Measurements from ENCODE around the gene ASAH2. TPM values are rescaled to one million over a fixed set of nuclear protein-coding genes. Genes with fewer than 3 reads are reported as not detected.

The ASAH2 gene
- total RNA-seq, 1 donor from 2014 or later, result 0.29 TPM

DNA sequence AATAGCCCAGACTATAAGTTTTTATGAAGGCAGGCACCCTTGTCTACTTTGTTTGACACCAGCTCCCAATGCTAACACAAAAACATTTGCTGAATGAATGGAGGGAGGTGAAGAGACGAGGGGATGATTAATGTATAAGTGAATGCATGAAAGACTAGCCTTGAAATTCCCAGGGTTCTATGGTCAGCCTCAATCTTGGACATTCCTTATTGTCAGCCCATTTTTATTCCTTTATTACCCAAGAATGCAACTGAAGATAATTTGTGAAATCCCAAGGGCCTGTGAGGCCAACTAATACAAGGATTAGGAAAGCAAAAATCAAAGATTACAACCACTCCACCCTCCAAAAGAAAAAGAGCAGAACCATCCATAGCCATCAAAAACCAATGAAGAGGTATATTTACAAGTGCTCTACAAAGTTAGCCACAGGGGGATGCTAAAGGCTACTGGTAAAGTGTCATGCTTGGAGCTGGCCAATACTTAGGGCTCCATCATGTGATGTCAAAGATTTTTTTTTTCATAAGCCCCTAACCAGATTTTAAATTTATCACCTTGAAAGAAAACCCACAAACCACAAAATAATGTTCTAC lies 40.0 kb upstream of the ASAH2 start:
- TF ChIP-seq, protein P1, sequence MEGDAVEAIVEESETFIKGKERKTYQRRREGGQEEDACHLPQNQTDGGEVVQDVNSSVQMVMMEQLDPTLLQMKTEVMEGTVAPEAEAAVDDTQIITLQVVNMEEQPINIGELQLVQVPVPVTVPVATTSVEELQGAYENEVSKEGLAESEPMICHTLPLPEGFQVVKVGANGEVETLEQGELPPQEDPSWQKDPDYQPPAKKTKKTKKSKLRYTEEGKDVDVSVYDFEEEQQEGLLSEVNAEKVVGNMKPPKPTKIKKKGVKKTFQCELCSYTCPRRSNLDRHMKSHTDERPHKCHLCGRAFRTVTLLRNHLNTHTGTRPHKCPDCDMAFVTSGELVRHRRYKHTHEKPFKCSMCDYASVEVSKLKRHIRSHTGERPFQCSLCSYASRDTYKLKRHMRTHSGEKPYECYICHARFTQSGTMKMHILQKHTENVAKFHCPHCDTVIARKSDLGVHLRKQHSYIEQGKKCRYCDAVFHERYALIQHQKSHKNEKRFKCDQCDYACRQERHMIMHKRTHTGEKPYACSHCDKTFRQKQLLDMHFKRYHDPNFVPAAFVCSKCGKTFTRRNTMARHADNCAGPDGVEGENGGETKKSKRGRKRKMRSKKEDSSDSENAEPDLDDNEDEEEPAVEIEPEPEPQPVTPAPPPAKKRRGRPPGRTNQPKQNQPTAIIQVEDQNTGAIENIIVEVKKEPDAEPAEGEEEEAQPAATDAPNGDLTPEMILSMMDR (IDR thresholded peaks at IDR 0.05; ENCODE audit: insufficient read depth, low read length, poor library complexity, severe bottlenecking), result peak; percentile 38
- Histone ChIP-seq H3K36me3 (ENCODE audit: control insufficient read depth, insufficient read depth, low read length) (no peaks in the 10 kb centered on the region), H3K27me3 (ENCODE audit: control insufficient read depth, insufficient read depth, low read length) (no peaks in the 10 kb centered on the region), H3K4me3 (ENCODE audit: low read depth, low read length) (no peak overlapping the region)
- no peak for DNase-seq (ENCODE audit: low read depth)

DNA sequence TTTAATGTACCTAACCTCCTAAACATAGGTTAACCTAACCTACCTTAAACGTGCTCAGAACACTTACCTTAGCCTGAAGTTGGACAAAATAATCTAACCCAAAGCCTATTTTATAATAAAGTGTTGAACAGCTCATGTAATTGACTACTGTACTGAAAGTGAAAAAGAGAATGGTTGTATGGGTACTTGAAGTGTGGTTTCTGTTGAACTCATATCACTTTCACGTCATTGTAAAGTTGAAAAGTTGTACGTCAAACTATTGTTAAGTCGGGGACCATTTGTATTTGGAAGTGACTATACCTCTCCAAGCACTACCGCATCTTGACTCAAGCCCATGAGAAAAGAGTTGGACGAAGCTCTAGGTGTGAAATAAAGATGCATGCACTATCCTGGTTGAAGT lies 37.9 kb upstream of the ASAH2 start:
- H3K4me3 ChIP-seq (ENCODE audit: low read depth, low read length), result no peak overlapping the region
- TF ChIP-seq, protein P1 (IDR thresholded peaks at IDR 0.05; ENCODE audit: insufficient read depth, low read length, poor library complexity, severe bottlenecking), result no peak
- DNase-seq (ENCODE audit: low read depth), result no peak
- H3K36me3 ChIP-seq (ENCODE audit: control insufficient read depth, insufficient read depth, low read length), result no peaks in the 10 kb centered on the region
- H3K27me3 ChIP-seq (ENCODE audit: control insufficient read depth, insufficient read depth, low read length), result no peaks in the 10 kb centered on the region

- TF ChIP-seq, protein P1 (IDR thresholded peaks at IDR 0.05; ENCODE audit: insufficient read depth, low read length, poor library complexity, severe bottlenecking), result no peak
- H3K27me3 ChIP-seq (ENCODE audit: control insufficient read depth, insufficient read depth, low read length), result no peaks in the 10 kb centered on the region
These were observed 35.9 kb upstream of the ASAH2 start for GRCh38 chr10:50286996-50287803.

DNA sequence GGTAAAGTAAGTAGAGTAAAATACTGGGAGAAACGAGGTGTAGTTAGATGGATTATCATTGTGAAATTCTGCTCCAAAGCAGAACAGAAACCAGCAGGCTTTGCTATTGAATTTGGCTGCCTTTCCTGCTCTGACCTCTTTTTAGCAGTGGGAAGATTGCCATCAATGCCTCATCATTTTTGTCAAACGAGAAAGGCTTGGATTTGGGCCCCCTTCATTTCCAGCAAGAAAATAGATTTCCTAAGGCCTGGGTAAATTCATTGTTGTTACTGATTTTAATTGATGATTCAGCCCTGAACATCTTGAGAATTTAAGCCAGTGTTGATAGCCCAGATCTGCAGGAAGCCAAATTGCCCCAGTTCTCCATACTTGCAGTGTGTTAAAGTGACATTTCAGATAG lies 35.2 kb upstream of the ASAH2 start:
- no peak for DNase-seq (ENCODE audit: low read depth)
- Histone ChIP-seq H3K36me3 (ENCODE audit: control insufficient read depth, insufficient read depth, low read length) (no peaks in the 10 kb centered on the region), H3K4me3 (ENCODE audit: low read depth, low read length) (no peak overlapping the region), H3K27me3 (ENCODE audit: control insufficient read depth, insufficient read depth, low read length) (no peaks in the 10 kb centered on the region)
- TF ChIP-seq, protein P1 (IDR thresholded peaks at IDR 0.05; ENCODE audit: insufficient read depth, low read length, poor library complexity, severe bottlenecking), result no peak

More at GRCh38 chr10:50286996-50287803, 35.9 kb upstream of the ASAH2 start:
- no peaks in the 10 kb centered on the region for H3K36me3 ChIP-seq (ENCODE audit: control insufficient read depth, insufficient read depth, low read length)
- H3K4me3 ChIP-seq (ENCODE audit: low read depth, low read length), result no peak overlapping the region
- DNase-seq (ENCODE audit: low read depth), result no peak

DNA sequence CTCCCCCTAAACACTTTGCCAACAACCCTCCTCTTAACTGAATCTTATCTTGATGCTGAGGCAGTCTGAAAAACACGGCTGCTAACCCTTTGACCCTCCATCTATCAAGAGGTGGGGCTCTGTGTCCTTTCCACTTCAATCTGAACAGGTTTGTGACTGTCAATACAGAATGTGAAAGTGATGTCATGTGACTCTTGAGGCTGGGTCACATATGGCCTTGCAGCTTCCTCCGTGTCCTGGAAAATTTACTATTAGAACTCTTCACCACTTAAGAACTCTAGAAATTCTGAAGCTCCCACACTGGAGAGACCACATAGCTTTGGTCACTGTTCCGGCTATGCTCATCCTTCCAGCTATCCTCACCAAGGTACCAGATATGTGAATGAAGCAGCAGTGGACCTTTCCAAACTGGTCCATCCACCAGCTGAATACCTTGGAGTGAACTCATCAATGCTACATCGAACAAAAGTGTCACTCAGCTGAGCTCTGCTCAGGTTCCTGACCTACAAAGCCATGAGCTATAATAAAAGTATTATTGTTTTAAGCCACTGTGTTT lies 30.7 kb upstream of the ASAH2 start:
- no peaks in the 10 kb centered on the region for H3K36me3 ChIP-seq (ENCODE audit: control insufficient read depth, insufficient read depth, low read length)
- H3K27me3 ChIP-seq (ENCODE audit: control insufficient read depth, insufficient read depth, low read length), result no peaks in the 10 kb centered on the region
- TF ChIP-seq, protein P1 (IDR thresholded peaks at IDR 0.05; ENCODE audit: insufficient read depth, low read length, poor library complexity, severe bottlenecking), result no peak
- no peak overlapping the region for H3K4me3 ChIP-seq (ENCODE audit: low read depth, low read length)
- DNase-seq (ENCODE audit: low read depth), result no peak

Data from kidney epithelial cell (primary cell).